Measurements from ENCODE around the gene SUFU.

SUFU gene

DNA sequence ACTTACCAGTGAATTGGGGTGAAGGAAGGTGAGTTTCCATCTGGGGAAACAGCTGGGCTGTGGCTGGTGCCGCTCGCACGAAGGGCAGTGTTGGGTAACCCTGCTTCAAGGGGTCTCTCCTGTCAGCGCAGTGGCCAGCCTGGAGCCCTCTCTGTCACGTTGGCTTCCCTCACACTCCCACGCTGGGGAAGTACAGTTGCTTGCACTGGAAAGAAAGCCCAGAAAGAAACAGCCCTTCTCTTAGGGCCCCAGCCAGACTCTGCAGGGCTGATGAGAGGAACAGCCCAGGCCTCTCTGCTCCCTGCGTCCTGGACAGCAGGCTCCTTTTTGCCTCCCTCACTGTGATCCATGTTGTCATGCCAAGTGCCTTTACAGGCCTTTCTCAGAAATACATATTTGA lies 100.2 kb downstream of the SUFU start:
- TF ChIP-seq, protein P1, sequence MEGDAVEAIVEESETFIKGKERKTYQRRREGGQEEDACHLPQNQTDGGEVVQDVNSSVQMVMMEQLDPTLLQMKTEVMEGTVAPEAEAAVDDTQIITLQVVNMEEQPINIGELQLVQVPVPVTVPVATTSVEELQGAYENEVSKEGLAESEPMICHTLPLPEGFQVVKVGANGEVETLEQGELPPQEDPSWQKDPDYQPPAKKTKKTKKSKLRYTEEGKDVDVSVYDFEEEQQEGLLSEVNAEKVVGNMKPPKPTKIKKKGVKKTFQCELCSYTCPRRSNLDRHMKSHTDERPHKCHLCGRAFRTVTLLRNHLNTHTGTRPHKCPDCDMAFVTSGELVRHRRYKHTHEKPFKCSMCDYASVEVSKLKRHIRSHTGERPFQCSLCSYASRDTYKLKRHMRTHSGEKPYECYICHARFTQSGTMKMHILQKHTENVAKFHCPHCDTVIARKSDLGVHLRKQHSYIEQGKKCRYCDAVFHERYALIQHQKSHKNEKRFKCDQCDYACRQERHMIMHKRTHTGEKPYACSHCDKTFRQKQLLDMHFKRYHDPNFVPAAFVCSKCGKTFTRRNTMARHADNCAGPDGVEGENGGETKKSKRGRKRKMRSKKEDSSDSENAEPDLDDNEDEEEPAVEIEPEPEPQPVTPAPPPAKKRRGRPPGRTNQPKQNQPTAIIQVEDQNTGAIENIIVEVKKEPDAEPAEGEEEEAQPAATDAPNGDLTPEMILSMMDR (IDR thresholded peaks at IDR 0.05; ENCODE audit: insufficient read depth, low read length, poor library complexity, severe bottlenecking), result no peak
- Histone ChIP-seq H3K27me3 (replicated peaks; ENCODE audit: control insufficient read depth, insufficient read depth, low read length) (no peaks in the 10 kb centered on the region), H3K4me3 (replicated peaks; ENCODE audit: low read depth, low read length) (no peak overlapping the region), H3K36me3 (ENCODE audit: control insufficient read depth, insufficient read depth, low read length) (no peaks in the 10 kb centered on the region; the same call in 1 of the 2 replicates)
- DNase-seq (ENCODE audit: extremely low read depth, insufficient read length), result no peak

DNA sequence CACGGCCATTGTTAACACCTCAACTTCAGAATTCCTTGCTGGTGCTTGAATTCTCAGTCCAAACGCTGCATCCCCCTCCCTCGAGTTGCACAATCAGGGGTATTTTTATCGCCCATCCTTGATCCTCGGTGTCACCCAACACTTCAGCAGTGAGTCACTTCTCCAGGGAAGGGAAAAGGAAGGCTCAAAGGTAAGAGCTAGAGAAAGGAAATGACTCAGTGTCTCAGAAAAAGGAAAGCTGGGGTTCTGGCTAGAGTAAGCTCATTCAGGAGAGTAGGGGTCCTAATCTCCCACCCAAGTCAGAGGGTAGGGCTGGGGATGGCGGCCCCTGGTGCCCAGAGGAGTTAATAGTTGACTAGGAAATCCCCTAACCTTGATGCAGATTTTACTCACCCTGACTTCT lies 100.7 kb downstream of the SUFU start:
- H3K4me3 ChIP-seq (replicated peaks; ENCODE audit: low read depth, low read length), result no peak overlapping the region
- no peaks in the 10 kb centered on the region; the same call in 1 of the 2 replicates for H3K36me3 ChIP-seq (ENCODE audit: control insufficient read depth, insufficient read depth, low read length)
- TF ChIP-seq, protein P1 (IDR thresholded peaks at IDR 0.05; ENCODE audit: insufficient read depth, low read length, poor library complexity, severe bottlenecking), result peak; percentile 25
- no peaks in the 10 kb centered on the region for H3K27me3 ChIP-seq (replicated peaks; ENCODE audit: control insufficient read depth, insufficient read depth, low read length)
- DNase-seq (ENCODE audit: extremely low read depth, insufficient read length), result no peak

DNA sequence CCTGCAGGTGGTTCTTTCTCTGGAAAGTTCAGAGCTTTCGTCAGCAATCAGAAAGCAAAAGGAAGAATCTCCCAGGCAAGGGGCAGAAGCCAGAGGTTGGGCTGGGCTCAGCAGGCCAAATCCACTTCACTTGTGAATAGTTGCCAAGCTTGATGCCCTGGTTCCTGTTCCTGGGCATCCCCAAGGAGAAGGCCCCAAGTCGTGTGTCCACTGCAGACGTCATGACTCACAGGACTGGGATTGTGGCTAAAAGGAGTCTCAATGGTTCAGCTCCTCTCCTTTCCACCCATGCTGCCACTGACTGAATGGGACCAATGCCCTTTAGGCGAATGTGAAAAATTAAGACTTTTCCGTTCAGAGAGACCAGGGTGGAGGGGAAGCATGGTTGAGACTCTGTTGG lies 101.9 kb downstream of the SUFU start:
- no peak for DNase-seq (ENCODE audit: extremely low read depth, insufficient read length)
- Histone ChIP-seq H3K4me3 (replicated peaks; ENCODE audit: low read depth, low read length) (no peak overlapping the region), H3K27me3 (replicated peaks; ENCODE audit: control insufficient read depth, insufficient read depth, low read length) (no peaks in the 10 kb centered on the region), H3K36me3 (ENCODE audit: control insufficient read depth, insufficient read depth, low read length) (no peaks in the 10 kb centered on the region; the same call in 1 of the 2 replicates)
- TF ChIP-seq, protein P1 (IDR thresholded peaks at IDR 0.05; ENCODE audit: insufficient read depth, low read length, poor library complexity, severe bottlenecking), result no peak

DNA sequence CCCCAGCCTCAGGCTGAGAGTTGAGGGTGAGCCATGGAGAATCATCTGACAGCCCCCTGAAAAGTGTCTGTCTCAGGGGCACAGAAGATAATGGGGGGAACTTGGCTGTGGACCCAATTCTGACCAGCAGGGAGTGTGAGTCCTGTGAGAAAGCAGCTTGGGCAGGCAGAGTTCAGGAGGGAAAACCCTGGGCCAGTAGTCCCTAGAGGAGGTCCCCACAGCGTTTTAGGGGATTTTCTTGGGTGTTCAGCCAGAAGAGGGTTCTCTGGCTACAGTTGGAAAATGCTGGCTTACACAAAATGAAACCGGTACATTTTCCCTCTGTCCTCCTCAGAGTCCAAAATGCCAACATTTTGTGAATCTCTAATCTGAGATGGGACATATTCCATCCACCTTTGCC lies 104.7 kb downstream of the SUFU start:
- Histone ChIP-seq H3K4me3 (replicated peaks; ENCODE audit: low read depth, low read length) (no peak overlapping the region), H3K36me3 (ENCODE audit: control insufficient read depth, insufficient read depth, low read length) (no peaks in the 10 kb centered on the region; the same call in 1 of the 2 replicates), H3K27me3 (replicated peaks; ENCODE audit: control insufficient read depth, insufficient read depth, low read length) (no peaks in the 10 kb centered on the region)
- TF ChIP-seq, protein P1 (IDR thresholded peaks at IDR 0.05; ENCODE audit: insufficient read depth, low read length, poor library complexity, severe bottlenecking), result peak; percentile 43
- DNase-seq (ENCODE audit: extremely low read depth, insufficient read length), result no peak

DNA sequence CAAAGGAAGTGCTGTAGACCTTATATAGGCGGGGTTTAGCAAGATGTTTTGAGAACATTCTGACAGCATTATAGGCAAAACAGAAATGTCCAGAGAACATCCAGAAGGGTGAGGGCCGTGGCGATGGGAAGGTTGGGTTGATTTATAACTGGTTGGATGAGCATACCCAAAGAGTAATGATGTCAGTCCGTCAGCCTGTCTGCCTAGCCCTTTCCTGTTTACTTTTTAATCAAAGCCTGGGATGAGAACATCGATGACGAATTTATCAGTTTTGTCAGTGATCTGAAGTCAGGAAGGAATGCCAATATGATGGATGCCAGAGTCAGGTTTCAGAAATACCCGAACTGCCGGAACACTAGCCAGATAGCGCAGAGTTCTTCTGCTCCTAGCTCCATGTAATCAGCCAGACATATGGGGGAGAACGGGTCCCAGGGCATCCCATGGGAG lies 106.7 kb downstream of the SUFU start:
- TF ChIP-seq, protein P1 (IDR thresholded peaks at IDR 0.05; ENCODE audit: insufficient read depth, low read length, poor library complexity, severe bottlenecking), result no peak
- peaks cover 4% of the 10 kb centered on the region for H3K36me3 ChIP-seq (ENCODE audit: control insufficient read depth, insufficient read depth, low read length)
- no peaks in the 10 kb centered on the region for H3K27me3 ChIP-seq (replicated peaks; ENCODE audit: control insufficient read depth, insufficient read depth, low read length)
- no peak for DNase-seq (ENCODE audit: extremely low read depth, insufficient read length)
- no peak overlapping the region for H3K4me3 ChIP-seq (replicated peaks; ENCODE audit: low read depth, low read length)

DNA sequence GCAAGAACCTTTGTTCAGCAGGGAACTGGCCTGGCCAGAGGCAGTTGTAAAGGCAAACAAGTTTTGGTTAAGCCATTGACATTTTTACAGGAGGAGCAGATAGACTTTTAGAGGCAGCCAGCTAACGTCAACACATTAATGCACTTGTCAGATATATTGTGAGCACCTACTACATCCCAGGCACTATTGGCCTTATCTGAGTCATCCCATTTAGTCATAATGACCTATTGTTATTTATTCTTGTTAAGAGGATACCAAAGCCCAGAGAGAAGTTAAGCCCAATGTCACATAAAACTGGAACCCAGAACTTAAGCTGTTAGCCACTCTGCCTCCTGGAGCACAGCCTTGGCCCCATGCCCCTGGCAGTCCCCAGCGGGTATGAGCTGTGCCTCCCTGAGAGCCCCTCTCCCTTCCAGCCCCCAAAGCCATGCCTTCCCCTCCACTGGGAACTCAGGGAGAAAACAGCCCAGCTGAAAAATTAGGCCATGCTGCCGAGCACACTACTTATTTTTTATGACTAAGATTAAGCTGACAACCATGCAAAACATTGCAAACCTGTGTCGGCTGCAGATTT lies 107.8 kb downstream of the SUFU start:
- peaks cover 6% of the 10 kb centered on the region for H3K36me3 ChIP-seq (ENCODE audit: control insufficient read depth, insufficient read depth, low read length)

More for the DNA sequence above, 107.8 kb downstream of the SUFU start:
- no peaks in the 10 kb centered on the region for H3K27me3 ChIP-seq (replicated peaks; ENCODE audit: control insufficient read depth, insufficient read depth, low read length)
- DNase-seq (ENCODE audit: extremely low read depth, insufficient read length), result no peak
- TF ChIP-seq, protein P1 (IDR thresholded peaks at IDR 0.05; ENCODE audit: insufficient read depth, low read length, poor library complexity, severe bottlenecking), result no peak
- H3K4me3 ChIP-seq (replicated peaks; ENCODE audit: low read depth, low read length), result no peak overlapping the region
